Muscle of arm (tissue), 12 donors: ENCODE data around the gene VPS41. TPM values are rescaled to one million over a fixed set of nuclear protein-coding genes. Genes with fewer than 3 reads are reported as not detected.
"Not testable (repeated sequence)": the region's sequence is repeated elsewhere in the genome, so short reads cannot be mapped to it uniquely, and the experiment has no call there.

ENCODE experiments used
- DNase-seq: peaks from one replicate; pipeline ENCODE4 v3.0.0-alpha.2; 2013
- polyA plus RNA-seq, 12 donors: library from polyadenylated mRNA; unstranded; fragments of 120-200 nt; gene quantifications; one replicate each; pipeline ENCODE4 v1.2.1, GENCODE V29; 2013; ENCODE audit not compliant: insufficient read length in 12 of 12

The VPS41 gene
- polyA plus RNA-seq, 12 donors = 27.9 to 49.5 (median 43.3) TPM; not detected in 1

GRCh38 chr7:38862666-38863065 is 46.3 kb downstream of the VPS41 start:
- DNase-seq = no peak

- DNase-seq = no peak
Observed at GRCh38 chr7:38858259-38858884, 50.6 kb downstream of the VPS41 start.

- no peak for DNase-seq
Observed at GRCh38 chr7:38855867-38856266, 53.1 kb downstream of the VPS41 start.

- no peak for DNase-seq
Observed at GRCh38 chr7:38855386-38855785, 53.6 kb downstream of the VPS41 start.

GRCh38 chr7:38854947-38855346 is 54.0 kb downstream of the VPS41 start:
- not testable (repeated sequence) for DNase-seq

GRCh38 chr7:38851321-38851720 is 57.7 kb downstream of the VPS41 start:
- no peak for DNase-seq

- no peak for DNase-seq
Observed at GRCh38 chr7:38846280-38846679, 62.7 kb downstream of the VPS41 start.

GRCh38 chr7:38844952-38845563 is 63.9 kb downstream of the VPS41 start:
- DNase-seq = no peak

- DNase-seq = no peak
Observed at GRCh38 chr7:38842746-38843145, 66.2 kb downstream of the VPS41 start.

- no peak for DNase-seq
Observed at GRCh38 chr7:38840736-38841460, 68.1 kb downstream of the VPS41 start.

GRCh38 chr7:38839851-38840250 is 69.1 kb downstream of the VPS41 start:
- peak; percentile 4 for DNase-seq

- no peak for DNase-seq
Observed at GRCh38 chr7:38838725-38839385, 70.1 kb downstream of the VPS41 start.

GRCh38 chr7:38834357-38834756 is 74.6 kb downstream of the VPS41 start:
- no peak for DNase-seq

- DNase-seq = no peak
Observed at GRCh38 chr7:38833329-38833728, 75.7 kb downstream of the VPS41 start.

GRCh38 chr7:38831259-38831996 is 77.6 kb downstream of the VPS41 start:
- DNase-seq = peak; percentile 19

GRCh38 chr7:38830826-38831225 is 78.2 kb downstream of the VPS41 start:
- DNase-seq = no peak

GRCh38 chr7:38829488-38830165 is 79.4 kb downstream of the VPS41 start:
- DNase-seq = no peak

- no peak for DNase-seq
Observed at GRCh38 chr7:38828026-38828425, 81.0 kb downstream of the VPS41 start.

- DNase-seq = no peak
Observed at GRCh38 chr7:38825721-38826440, 83.1 kb downstream of the VPS41 start.

GRCh38 chr7:38824948-38825347 is 84.0 kb downstream of the VPS41 start:
- DNase-seq = no peak

GRCh38 chr7:38822549-38822948 is 86.4 kb downstream of the VPS41 start:
- DNase-seq = no peak
